ENCODE results near the gene POLR1B. TPM values are rescaled to one million over a fixed set of nuclear protein-coding genes. Genes with fewer than 3 reads are reported as not detected.
A peak's percentile ranks its signal among the peaks of the same experiment; 100 is the strongest.
"Not testable (repeated sequence)": the region's sequence is repeated elsewhere in the genome, so short reads cannot be mapped to it uniquely, and the experiment has no call there.

The POLR1B gene, protein sequence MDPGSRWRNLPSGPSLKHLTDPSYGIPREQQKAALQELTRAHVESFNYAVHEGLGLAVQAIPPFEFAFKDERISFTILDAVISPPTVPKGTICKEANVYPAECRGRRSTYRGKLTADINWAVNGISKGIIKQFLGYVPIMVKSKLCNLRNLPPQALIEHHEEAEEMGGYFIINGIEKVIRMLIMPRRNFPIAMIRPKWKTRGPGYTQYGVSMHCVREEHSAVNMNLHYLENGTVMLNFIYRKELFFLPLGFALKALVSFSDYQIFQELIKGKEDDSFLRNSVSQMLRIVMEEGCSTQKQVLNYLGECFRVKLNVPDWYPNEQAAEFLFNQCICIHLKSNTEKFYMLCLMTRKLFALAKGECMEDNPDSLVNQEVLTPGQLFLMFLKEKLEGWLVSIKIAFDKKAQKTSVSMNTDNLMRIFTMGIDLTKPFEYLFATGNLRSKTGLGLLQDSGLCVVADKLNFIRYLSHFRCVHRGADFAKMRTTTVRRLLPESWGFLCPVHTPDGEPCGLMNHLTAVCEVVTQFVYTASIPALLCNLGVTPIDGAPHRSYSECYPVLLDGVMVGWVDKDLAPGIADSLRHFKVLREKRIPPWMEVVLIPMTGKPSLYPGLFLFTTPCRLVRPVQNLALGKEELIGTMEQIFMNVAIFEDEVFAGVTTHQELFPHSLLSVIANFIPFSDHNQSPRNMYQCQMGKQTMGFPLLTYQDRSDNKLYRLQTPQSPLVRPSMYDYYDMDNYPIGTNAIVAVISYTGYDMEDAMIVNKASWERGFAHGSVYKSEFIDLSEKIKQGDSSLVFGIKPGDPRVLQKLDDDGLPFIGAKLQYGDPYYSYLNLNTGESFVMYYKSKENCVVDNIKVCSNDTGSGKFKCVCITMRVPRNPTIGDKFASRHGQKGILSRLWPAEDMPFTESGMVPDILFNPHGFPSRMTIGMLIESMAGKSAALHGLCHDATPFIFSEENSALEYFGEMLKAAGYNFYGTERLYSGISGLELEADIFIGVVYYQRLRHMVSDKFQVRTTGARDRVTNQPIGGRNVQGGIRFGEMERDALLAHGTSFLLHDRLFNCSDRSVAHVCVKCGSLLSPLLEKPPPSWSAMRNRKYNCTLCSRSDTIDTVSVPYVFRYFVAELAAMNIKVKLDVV
- 1 to 10 TPM; 5.7 to 7.5 TPM for polyA plus RNA-seq

DNA sequence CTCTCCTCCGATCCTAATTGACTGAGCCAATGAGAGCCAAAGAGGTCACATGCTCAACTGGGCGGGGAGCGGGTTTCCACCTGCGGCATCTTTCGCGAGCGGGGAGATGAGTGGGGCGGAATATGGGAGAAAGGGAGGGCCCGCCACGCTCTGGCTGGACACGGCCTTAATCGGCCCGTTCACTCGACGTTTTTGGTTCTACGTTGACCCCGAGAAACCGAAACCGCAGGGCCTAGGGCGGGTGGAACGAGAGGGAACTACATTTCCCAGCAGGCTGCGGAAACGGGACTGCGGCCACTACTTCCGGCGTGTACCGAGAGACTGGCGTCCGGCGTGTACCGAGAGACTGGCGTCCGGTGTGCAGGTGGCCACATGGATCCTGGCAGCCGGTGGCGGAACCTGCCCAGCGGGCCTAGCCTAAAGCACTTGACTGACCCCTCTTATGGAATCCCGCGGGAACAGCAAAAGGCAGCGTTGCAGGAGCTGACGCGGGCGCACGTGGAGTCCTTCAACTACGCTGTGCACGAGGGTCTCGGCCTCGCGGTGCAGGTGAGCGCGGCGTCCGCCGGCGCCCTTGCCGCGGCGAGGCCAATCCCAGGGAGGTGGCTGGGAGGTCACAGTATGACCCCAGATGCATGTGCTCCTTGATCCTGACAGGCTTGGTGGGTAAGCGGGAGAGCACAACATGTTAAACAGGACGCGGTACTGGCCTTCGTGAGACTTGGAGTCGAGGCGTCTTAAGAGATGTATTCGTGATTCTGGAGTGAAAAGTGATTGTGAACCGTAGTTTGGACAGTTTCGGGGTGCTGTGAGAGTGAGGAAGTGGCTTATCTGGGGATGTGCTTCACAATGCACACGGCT is at the start of gene POLR1B:
Gene POLR1B, plus strand, starts transcription at position 343 of the 861 bp plus-strand sequence. Its CDS starts 30 bp downstream, at position 373.
- no peaks in the 10 kb centered on the region for H3K9me3 ChIP-seq (ENCODE audit: control insufficient read depth in 2 of 2, insufficient read depth in 1 of 2, low read depth in 1 of 2, low read length in 1 of 2)
- H3K36me3 ChIP-seq (ENCODE audit: control insufficient read depth in 2 of 2, insufficient read depth in 2 of 2, low read length in 1 of 2): peaks cover 0 to 5% of the 10 kb centered on the region in 2 donors
- peak within 1 kb of the TSS; percentile 73 to 75 for H3K4me3 ChIP-seq (ENCODE audit: low read depth in 1 of 2, low read length in 2 of 2)
- 0% methylated on average over 67 of the region's 67 CpGs for WGBS, 2 donors
- H3K27me3 ChIP-seq (ENCODE audit: control insufficient read depth in 1 of 2, insufficient read depth in 2 of 2, low read length in 2 of 2): no peaks in the 10 kb centered on the region
- H3K4me1 ChIP-seq (ENCODE audit: control insufficient read depth in 2 of 2, insufficient read depth in 2 of 2, low read length in 1 of 2): peaks cover 0 to 6% of the 10 kb centered on the region in 2 donors
- peak within 1 kb of the TSS; percentile 89 to 95 for H3K27ac ChIP-seq (ENCODE audit: low read depth in 2 of 2, low read length in 1 of 2)

DNA sequence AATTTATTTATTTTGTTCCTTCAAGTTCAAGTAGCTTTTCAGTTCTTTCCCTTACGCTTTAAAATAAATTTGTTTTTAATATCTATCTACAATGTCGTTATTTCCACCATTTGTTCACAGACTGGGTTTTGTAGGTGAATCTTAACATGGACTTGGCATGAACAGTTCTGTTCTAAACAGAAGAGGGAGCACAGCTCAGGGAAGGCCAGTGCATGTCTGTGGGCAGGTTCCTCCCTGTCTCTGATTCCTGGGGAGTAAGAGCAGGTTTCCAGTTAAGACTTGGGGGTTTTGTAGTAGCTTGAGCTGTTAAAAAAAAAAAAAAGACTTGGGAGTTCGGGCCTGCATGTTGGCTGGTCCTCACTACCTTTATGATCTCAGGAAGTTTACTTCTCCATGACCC is 49.2 kb upstream of the POLR1B start:
- H3K27ac ChIP-seq (ENCODE audit: low read depth in 2 of 2, low read length in 1 of 2): peak overlapping the region in 1 of 2 donors; percentile 10
- H3K4me3 ChIP-seq (ENCODE audit: low read depth in 1 of 2, low read length in 2 of 2): no peak overlapping the region
- WGBS, 2 donors: 64 to 67% methylated on average over 3 of the region's 3 CpGs
- H3K9me3 ChIP-seq (ENCODE audit: control insufficient read depth in 2 of 2, insufficient read depth in 1 of 2, low read depth in 1 of 2, low read length in 1 of 2): no peaks in the 10 kb centered on the region
- no peaks in the 10 kb centered on the region for H3K36me3 ChIP-seq (ENCODE audit: control insufficient read depth in 2 of 2, insufficient read depth in 2 of 2, low read length in 1 of 2)
- no peaks in the 10 kb centered on the region for H3K4me1 ChIP-seq (ENCODE audit: control insufficient read depth in 2 of 2, insufficient read depth in 2 of 2, low read length in 1 of 2)
- H3K27me3 ChIP-seq (ENCODE audit: control insufficient read depth in 1 of 2, insufficient read depth in 2 of 2, low read length in 2 of 2): no peaks in the 10 kb centered on the region

DNA sequence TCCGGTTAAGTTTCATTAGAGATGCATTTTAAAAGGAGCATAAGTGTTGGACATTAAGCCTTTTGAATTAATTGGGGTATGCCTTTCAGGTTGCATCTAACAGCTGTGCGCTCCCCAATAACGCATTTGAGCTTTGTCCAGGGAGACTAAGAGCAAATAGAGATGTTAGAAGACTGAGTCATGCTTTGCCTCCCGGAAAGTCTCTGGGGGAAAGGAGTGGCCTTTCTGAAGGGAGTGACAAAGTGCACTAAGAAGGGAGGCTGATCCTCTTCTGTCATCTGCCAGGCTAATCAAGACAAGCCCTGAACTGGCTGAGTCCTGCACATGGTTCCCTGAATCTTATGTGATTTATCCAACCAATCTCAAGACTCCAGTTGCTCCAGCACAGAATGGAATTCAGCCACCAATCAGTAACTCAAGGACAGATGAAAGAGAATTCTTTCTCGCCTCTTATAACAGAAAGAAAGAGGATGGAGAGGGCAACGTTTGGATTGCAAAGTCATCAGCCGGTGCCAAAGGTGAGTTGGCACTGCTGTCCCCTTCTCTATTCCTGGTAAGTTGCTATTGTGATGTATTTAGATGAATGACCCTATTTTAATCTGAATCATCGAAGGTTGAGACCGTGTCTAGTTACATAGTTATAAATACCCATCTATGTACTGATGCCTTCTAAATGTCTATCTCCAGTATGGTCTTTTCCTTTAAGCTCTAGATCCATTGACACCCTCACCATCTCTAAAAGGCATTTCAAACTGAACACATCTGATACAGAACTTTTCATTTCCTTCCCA is 48.2 kb upstream of the POLR1B start:
- H3K36me3 ChIP-seq (ENCODE audit: control insufficient read depth in 2 of 2, insufficient read depth in 2 of 2, low read length in 1 of 2): no peaks in the 10 kb centered on the region
- no peaks in the 10 kb centered on the region for H3K27me3 ChIP-seq (ENCODE audit: control insufficient read depth in 1 of 2, insufficient read depth in 2 of 2, low read length in 2 of 2)
- WGBS, 2 donors: 47 to 56% methylated on average over 9 of the region's 9 CpGs
- no peaks in the 10 kb centered on the region for H3K4me1 ChIP-seq (ENCODE audit: control insufficient read depth in 2 of 2, insufficient read depth in 2 of 2, low read length in 1 of 2)
- no peaks in the 10 kb centered on the region for H3K9me3 ChIP-seq (ENCODE audit: control insufficient read depth in 2 of 2, insufficient read depth in 1 of 2, low read depth in 1 of 2, low read length in 1 of 2)
- H3K27ac ChIP-seq (ENCODE audit: low read depth in 2 of 2, low read length in 1 of 2): peak overlapping the region in 1 of 2 donors; percentile 61
- no peak overlapping the region for H3K4me3 ChIP-seq (ENCODE audit: low read depth in 1 of 2, low read length in 2 of 2)

DNA sequence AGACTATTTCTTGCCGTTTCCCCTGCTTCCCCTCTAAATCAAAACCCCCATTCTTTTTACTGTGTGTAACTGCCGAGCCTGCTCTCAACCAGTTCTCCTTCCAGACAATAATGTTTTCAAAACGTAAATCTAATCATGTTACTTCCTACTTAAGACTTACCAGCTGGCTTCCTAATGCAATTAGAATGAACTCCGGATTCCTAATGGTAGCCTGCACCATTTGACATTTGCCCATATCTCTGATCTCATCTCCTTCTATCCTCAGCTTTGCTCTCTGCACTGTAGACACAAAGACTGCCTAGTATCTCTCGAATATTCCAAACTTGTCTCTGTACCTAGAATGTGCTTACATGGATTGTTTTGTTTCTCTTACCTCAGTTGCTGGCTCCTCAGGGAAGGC is 47.4 kb upstream of the POLR1B start:
- WGBS, 2 donors: 78 to 85% methylated on average over 5 of the region's 5 CpGs
- Histone ChIP-seq H3K9me3 (ENCODE audit: control insufficient read depth in 2 of 2, insufficient read depth in 1 of 2, low read depth in 1 of 2, low read length in 1 of 2) (no peaks in the 10 kb centered on the region), H3K36me3 (ENCODE audit: control insufficient read depth in 2 of 2, insufficient read depth in 2 of 2, low read length in 1 of 2) (no peaks in the 10 kb centered on the region), H3K27ac (ENCODE audit: low read depth in 2 of 2, low read length in 1 of 2) (no peak overlapping the region), H3K4me3 (ENCODE audit: low read depth in 1 of 2, low read length in 2 of 2) (no peak overlapping the region), H3K27me3 (ENCODE audit: control insufficient read depth in 1 of 2, insufficient read depth in 2 of 2, low read length in 2 of 2) (no peaks in the 10 kb centered on the region), H3K4me1 (ENCODE audit: control insufficient read depth in 2 of 2, insufficient read depth in 2 of 2, low read length in 1 of 2) (no peaks in the 10 kb centered on the region)

DNA sequence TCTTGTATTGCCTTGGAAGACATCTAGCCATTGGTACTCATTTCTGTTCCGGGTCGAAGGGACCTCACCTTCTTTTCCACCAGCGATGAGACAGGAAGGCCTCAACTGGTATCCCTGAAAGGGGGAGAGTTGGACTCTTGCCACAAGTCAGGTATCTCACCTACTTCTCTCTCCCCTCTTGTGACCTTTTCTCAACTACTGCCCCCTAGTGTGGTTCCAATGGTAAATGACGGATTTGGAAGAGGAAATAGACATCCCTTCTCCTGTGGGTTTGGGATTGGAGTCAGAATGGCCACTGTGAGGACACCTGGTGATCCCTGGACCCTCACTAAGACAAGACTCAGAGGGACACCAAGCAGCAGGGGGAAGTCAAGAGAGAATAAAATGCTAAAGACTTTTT is 46.4 kb upstream of the POLR1B start:
- not testable (repeated sequence) for H3K9me3 ChIP-seq (ENCODE audit: control insufficient read depth in 2 of 2, insufficient read depth in 1 of 2, low read depth in 1 of 2, low read length in 1 of 2); H3K36me3 ChIP-seq (ENCODE audit: control insufficient read depth in 2 of 2, insufficient read depth in 2 of 2, low read length in 1 of 2); H3K27me3 ChIP-seq (ENCODE audit: control insufficient read depth in 1 of 2, insufficient read depth in 2 of 2, low read length in 2 of 2); H3K4me3 ChIP-seq (ENCODE audit: low read depth in 1 of 2, low read length in 2 of 2); H3K27ac ChIP-seq (ENCODE audit: low read depth in 2 of 2, low read length in 1 of 2); H3K4me1 ChIP-seq (ENCODE audit: control insufficient read depth in 2 of 2, insufficient read depth in 2 of 2, low read length in 1 of 2)
- WGBS, 2 donors: 81 to 97% methylated on average over 4 of the region's 4 CpGs

DNA sequence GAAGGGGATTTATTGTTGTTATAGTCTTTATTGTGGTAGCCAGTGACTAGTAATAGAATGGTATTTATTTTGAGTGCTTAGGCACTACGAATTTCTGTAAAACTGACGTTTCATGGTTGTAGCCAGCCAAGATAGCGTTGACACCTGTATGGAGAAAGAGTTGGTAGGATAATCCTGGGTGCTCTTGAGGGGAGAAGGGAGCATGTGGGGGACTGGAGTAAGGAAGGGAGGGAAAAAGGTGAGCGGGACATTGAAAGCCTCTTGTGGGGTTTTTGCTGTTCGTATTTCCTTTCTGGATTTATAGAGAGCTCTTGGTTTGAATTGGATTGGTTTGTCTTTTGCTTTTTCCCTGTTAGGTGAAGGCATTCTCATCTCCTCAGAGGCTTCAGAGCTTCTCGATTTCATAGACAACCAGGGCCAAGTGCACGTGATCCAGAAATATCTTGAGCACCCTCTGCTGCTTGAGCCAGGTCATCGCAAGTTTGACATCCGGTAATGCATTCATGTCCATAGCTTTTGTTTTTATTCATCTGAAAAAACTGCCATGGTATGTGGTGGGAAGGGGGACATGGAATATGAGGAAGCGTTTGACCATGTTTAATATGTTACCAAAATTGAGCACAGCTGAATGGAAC is 41.3 kb upstream of the POLR1B start:
- not testable (repeated sequence) for H3K4me3 ChIP-seq (ENCODE audit: low read depth in 1 of 2, low read length in 2 of 2); H3K27ac ChIP-seq (ENCODE audit: low read depth in 2 of 2, low read length in 1 of 2); H3K4me1 ChIP-seq (ENCODE audit: control insufficient read depth in 2 of 2, insufficient read depth in 2 of 2, low read length in 1 of 2); H3K36me3 ChIP-seq (ENCODE audit: control insufficient read depth in 2 of 2, insufficient read depth in 2 of 2, low read length in 1 of 2); H3K9me3 ChIP-seq (ENCODE audit: control insufficient read depth in 2 of 2, insufficient read depth in 1 of 2, low read depth in 1 of 2, low read length in 1 of 2); H3K27me3 ChIP-seq (ENCODE audit: control insufficient read depth in 1 of 2, insufficient read depth in 2 of 2, low read length in 2 of 2)
- WGBS, 2 donors: 48 to 54% methylated on average over 9 of the region's 10 CpGs

DNA sequence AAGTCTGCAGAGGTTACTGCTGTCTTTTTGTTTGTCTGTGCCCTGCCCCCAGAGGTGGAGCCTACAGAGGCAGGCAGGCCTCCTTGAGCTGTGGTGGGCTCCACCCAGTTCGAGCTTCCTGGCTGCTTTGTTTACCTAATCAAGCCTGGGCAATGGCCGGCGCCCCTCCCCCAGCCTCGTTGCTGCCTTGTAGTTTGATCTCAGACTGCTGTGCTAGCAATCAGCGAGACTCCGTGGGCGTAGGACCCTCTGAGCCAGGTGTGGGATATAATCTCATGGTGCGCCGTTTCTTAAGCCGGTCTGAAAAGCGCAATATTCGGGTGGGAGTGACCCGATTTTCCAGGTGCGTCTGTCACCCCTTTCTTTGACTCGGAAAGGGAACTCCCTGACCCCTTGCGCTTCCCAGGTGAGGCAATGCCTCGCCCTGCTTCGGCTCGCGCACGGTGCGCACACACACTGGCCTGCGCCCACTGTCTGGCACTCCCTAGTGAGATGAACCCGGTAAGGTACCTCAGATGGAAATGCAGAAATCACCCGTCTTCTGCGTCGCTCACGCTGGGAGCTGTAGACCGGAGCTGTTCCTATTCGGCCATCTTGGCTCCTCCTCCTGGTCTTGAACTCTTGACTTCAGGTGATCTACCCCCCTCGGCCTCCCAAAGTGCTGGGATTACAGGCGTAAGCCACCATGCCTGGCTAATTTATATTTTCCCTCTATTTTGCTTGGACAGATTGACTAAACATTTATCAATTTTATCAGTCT is 32.8 kb upstream of the POLR1B start:
- H3K9me3 ChIP-seq (ENCODE audit: control insufficient read depth in 2 of 2, insufficient read depth in 1 of 2, low read depth in 1 of 2, low read length in 1 of 2); H3K27ac ChIP-seq (ENCODE audit: low read depth in 2 of 2, low read length in 1 of 2); H3K4me3 ChIP-seq (ENCODE audit: low read depth in 1 of 2, low read length in 2 of 2); H3K27me3 ChIP-seq (ENCODE audit: control insufficient read depth in 1 of 2, insufficient read depth in 2 of 2, low read length in 2 of 2); H3K4me1 ChIP-seq (ENCODE audit: control insufficient read depth in 2 of 2, insufficient read depth in 2 of 2, low read length in 1 of 2); H3K36me3 ChIP-seq (ENCODE audit: control insufficient read depth in 2 of 2, insufficient read depth in 2 of 2, low read length in 1 of 2): not testable (repeated sequence)
- 88 to 89% methylated on average over 16 to 29 of the region's 32 CpGs for WGBS, 2 donors

DNA sequence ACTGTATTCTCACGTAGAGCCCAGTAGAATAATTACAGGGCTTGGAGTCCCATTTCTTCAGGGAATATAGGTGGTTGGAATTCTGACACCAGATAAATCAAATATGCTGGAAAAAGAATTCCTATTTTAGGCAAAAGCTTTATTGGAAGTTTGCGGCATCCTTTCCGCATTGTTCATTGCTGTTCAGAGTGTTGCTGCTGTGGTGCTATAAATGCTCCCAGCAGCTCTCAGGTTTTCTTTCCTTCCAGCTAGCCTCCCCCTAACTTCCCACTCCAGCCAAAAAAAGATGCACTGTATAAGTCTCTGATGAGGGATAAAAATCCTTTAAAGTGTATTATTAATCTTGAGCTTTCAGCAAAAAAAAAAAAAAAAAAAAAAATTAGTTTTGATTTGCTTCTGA is 25.5 kb upstream of the POLR1B start:
- Histone ChIP-seq H3K4me3 (ENCODE audit: low read depth in 1 of 2, low read length in 2 of 2) (no peak overlapping the region), H3K36me3 (ENCODE audit: control insufficient read depth in 2 of 2, insufficient read depth in 2 of 2, low read length in 1 of 2) (peaks cover 10 to 11% of the 10 kb centered on the region in 2 donors), H3K4me1 (ENCODE audit: control insufficient read depth in 2 of 2, insufficient read depth in 2 of 2, low read length in 1 of 2) (no peaks in the 10 kb centered on the region), H3K27me3 (ENCODE audit: control insufficient read depth in 1 of 2, insufficient read depth in 2 of 2, low read length in 2 of 2) (no peaks in the 10 kb centered on the region), H3K9me3 (ENCODE audit: control insufficient read depth in 2 of 2, insufficient read depth in 1 of 2, low read depth in 1 of 2, low read length in 1 of 2) (no peaks in the 10 kb centered on the region), H3K27ac (ENCODE audit: low read depth in 2 of 2, low read length in 1 of 2) (no peak overlapping the region)
- WGBS, 2 donors: 98% methylated on average over 3 of the region's 3 CpGs
